Liver (tissue), 9 donors: Measurements from ENCODE around the gene SON. TPM values are rescaled to one million over a fixed set of nuclear protein-coding genes. Genes with fewer than 3 reads are reported as not detected.

ENCODE experiments used
- DNase-seq: peaks from one replicate; pipeline ENCODE4 v3.0.0-alpha.2; 2017; ENCODE audit warnings: low spot score
- H3K27ac ChIP-seq, 2 donors: one replicate each; pipeline ENCODE4 v1.7.0; 2013; ENCODE audit warnings: inconsistent platforms in 2 of 2, low read length in 2 of 2, control low read depth in 1 of 2, low read depth in 1 of 2, mild to moderate bottlenecking in 1 of 2
- H3K27me3 ChIP-seq, 4 donors: one replicate each; pipeline versions ENCODE4 v1.6.1 to v1.7.0; 2013; ENCODE audit warnings: low read length in 3 of 4, inconsistent platforms in 1 of 4, mild to moderate bottlenecking in 1 of 4, moderate library complexity in 1 of 4; ENCODE audit not compliant: control insufficient read depth in 4 of 4, insufficient read depth in 4 of 4
- H3K36me3 ChIP-seq, 4 donors: one replicate each; pipeline versions ENCODE4 v1.6.1 to v1.7.0; 2013; ENCODE audit warnings: low read length in 3 of 4, mild to moderate bottlenecking in 3 of 4, low read depth in 1 of 4, moderate library complexity in 1 of 4; ENCODE audit not compliant: control insufficient read depth in 4 of 4, insufficient read depth in 3 of 4
- H3K4me1 ChIP-seq, 4 donors: one replicate each; pipeline versions ENCODE4 v1.6.1 to v1.7.0; 2013; ENCODE audit warnings: low read length in 3 of 4, mild to moderate bottlenecking in 3 of 4, moderate library complexity in 1 of 4; ENCODE audit not compliant: control insufficient read depth in 4 of 4, insufficient read depth in 4 of 4
- H3K4me3 ChIP-seq, 3 donors: one replicate each; pipeline versions ENCODE4 v1.6.1 to v1.7.0; 2013; ENCODE audit warnings: low read length in 3 of 3, control low read depth in 1 of 3, low read depth in 1 of 3, mild to moderate bottlenecking in 1 of 3
- H3K9ac ChIP-seq, 2 donors: one replicate each; pipeline ENCODE4 v1.7.0; 2013; ENCODE audit warnings: low read length in 2 of 2, mild to moderate bottlenecking in 2 of 2, moderate library complexity in 2 of 2, control low read depth in 1 of 2, low read depth in 1 of 2
- H3K9me3 ChIP-seq, 4 donors: one replicate each; pipeline versions ENCODE4 v1.6.1 to v1.7.0; 2013; ENCODE audit warnings: low read length in 3 of 4; ENCODE audit not compliant: control insufficient read depth in 4 of 4
- CTCF ChIP-seq: fragments of 150-350 bp; IDR thresholded peaks from 2 replicates; pipeline ENCODE4 v1.5.1; 2017; ENCODE audit warnings: improper control_type of control experiment, low read depth, low read length; ENCODE audit not compliant: missing input control
- EGR1 ChIP-seq, 2 donors: IDR thresholded peaks; 2 replicates each; pipeline ENCODE4 v1.6.1; 2016 to 2018; ENCODE audit warnings: antibody characterized with exemption in 2 of 2, low read depth in 2 of 2
- FOXA1 ChIP-seq: IDR thresholded peaks from 2 replicates; pipeline ENCODE4 v1.6.1; 2016; ENCODE audit warnings: antibody characterized with exemption
- GABPA ChIP-seq, 2 donors: IDR thresholded peaks in 1 of 2; conservative IDR thresholded peaks in 1 of 2; 2 replicates each; pipeline ENCODE4 v1.6.1; 2016; ENCODE audit warnings: antibody characterized with exemption in 2 of 2, mild to moderate bottlenecking in 1 of 2, moderate library complexity in 1 of 2
- HNF4A ChIP-seq, 2 donors: conservative IDR thresholded peaks; 2 replicates each; pipeline ENCODE4 v1.6.1; 2016; ENCODE audit warnings: antibody characterized with exemption in 2 of 2, mild to moderate bottlenecking in 2 of 2
- HNF4G ChIP-seq: IDR thresholded peaks from 2 replicates; pipeline ENCODE4 v1.6.1; 2016; ENCODE audit warnings: antibody characterized with exemption
- JUND ChIP-seq, 2 donors: IDR thresholded peaks; 2 replicates each; pipeline ENCODE4 v1.6.1; 2016; ENCODE audit warnings: antibody characterized with exemption in 2 of 2
- MAX ChIP-seq: IDR thresholded peaks from 2 replicates; pipeline ENCODE4 v1.6.1; 2016; ENCODE audit warnings: antibody characterized with exemption
- NR2F2 ChIP-seq: IDR thresholded peaks from 2 replicates; pipeline ENCODE4 v1.6.1; 2016; ENCODE audit warnings: antibody characterized with exemption
- RAD21 ChIP-seq, 2 donors: IDR thresholded peaks; 2 replicates each; pipeline ENCODE4 v1.6.1; 2016; ENCODE audit warnings: antibody characterized with exemption in 2 of 2, mild to moderate bottlenecking in 2 of 2
- REST ChIP-seq: IDR thresholded peaks from 2 replicates; pipeline ENCODE4 v1.6.1; 2016; ENCODE audit warnings: antibody characterized with exemption, mild to moderate bottlenecking
- RXRA ChIP-seq, 2 donors: IDR thresholded peaks; 2 replicates each; pipeline ENCODE4 v1.6.1; 2017 to 2018; ENCODE audit warnings: antibody characterized with exemption in 2 of 2, mild to moderate bottlenecking in 1 of 2
- SP1 ChIP-seq: IDR thresholded peaks from 2 replicates; pipeline ENCODE4 v1.6.1; 2018; ENCODE audit warnings: antibody characterized with exemption, mild to moderate bottlenecking
- TAF1 ChIP-seq: conservative IDR thresholded peaks from 2 replicates; pipeline ENCODE4 v1.6.1; 2016; ENCODE audit warnings: antibody characterized with exemption, mild to moderate bottlenecking
- YY1 ChIP-seq: IDR thresholded peaks from 2 replicates; pipeline ENCODE4 v1.6.1; 2016; ENCODE audit warnings: antibody characterized with exemption, mild to moderate bottlenecking
- ZBTB33 ChIP-seq: IDR thresholded peaks from 2 replicates; pipeline ENCODE4 v1.6.1; 2016; ENCODE audit warnings: antibody characterized with exemption
- whole genome bisulfite sequencing: extraction: QIAGEN DNeasy Blood & Tissue Kit; methylation state at CpG from one replicate; pipeline ENCODE4 v1.1.7; 2013; 5-methylcytosine and 5-hydroxymethylcytosine counted together
- polyA plus RNA-seq, 2 donors: library from polyadenylated mRNA; stranded (reverse) in 1 of 2; unstranded in 1 of 2; fragments of 200-250 nt in 1 of 2; fragments of >200 nt in 1 of 2; fragmentation: Nextera tagmentation in 1 of 2; extraction: Ambion mirVana in 1 of 2; gene quantifications; one replicate each; pipeline versions ENCODE4 v1.2.1 to v1.2.3, GENCODE V29; 2013 to 2015
- total RNA-seq, 2 donors: library from RNA; depleted of rRNA; stranded (reverse); fragments of >200 nt; gene quantifications; one replicate each; pipeline ENCODE4 v1.2.3, GENCODE V29; 2014
- donor health status: healthy.
- donor health status: healthy.
- donor health status: healthy.
- donor health status: healthy.
- donor health status: healthy.

Gene SON
- total and polyA plus RNA-seq, 4 donors, result 42.7 to 264 (median 157) TPM

- Histone ChIP-seq H3K9me3 (no peaks in the 10 kb centered on the region), H3K4me1 (no peaks in the 10 kb centered on the region), H3K36me3 (peaks cover 9 to 62% (median 47%) of the 10 kb centered on the region in 4 donors), H3K27me3 (no peaks in the 10 kb centered on the region), H3K27ac (no peak overlapping the region), H3K9ac (no peak overlapping the region), H3K4me3 (no peak overlapping the region)
- 99% methylated on average over 2 of the region's 2 CpGs for WGBS
- no peak for TF ChIP-seq REST
- TF ChIP-seq GABPA (IDR thresholded peaks at IDR 0.05 in 1 of 2, conservative IDR thresholded peaks at IDR 0.05 in 1 of 2), result no peak
- no peak for TF ChIP-seq RXRA (IDR thresholded peaks at IDR 0.05)
- no peak for DNase-seq
These were observed 28.6 kb upstream of the SON start for GRCh38 chr21:33514229-33514628.

GRCh38 chr21:33518899-33519298 lies 23.9 kb upstream of the SON start:
- Histone ChIP-seq H3K9me3 (no peaks in the 10 kb centered on the region), H3K9ac (no peak overlapping the region), H3K36me3 (peaks cover 8 to 54% (median 40%) of the 10 kb centered on the region in 4 donors), H3K27ac (no peak overlapping the region), H3K4me1 (peaks cover 0 to 2% (median 0%) of the 10 kb centered on the region in 4 donors), H3K4me3 (no peak overlapping the region), H3K27me3 (no peaks in the 10 kb centered on the region)
- 94% methylated on average over 4 of the region's 4 CpGs for WGBS
- no peak for DNase-seq
- no peak for TF ChIP-seq TAF1
- no peak for TF ChIP-seq FOXA1
- no peak for TF ChIP-seq MAX
- no peak for TF ChIP-seq ZBTB33
- TF ChIP-seq HNF4G, result no peak
- no peak for TF ChIP-seq YY1
- TF ChIP-seq RXRA (IDR thresholded peaks at IDR 0.05), result no peak
- no peak for TF ChIP-seq NR2F2
- no peak for TF ChIP-seq SP1
- TF ChIP-seq HNF4A (conservative IDR thresholded peaks at IDR 0.05), result no peak
- no peak for TF ChIP-seq CTCF
- no peak for TF ChIP-seq GABPA (IDR thresholded peaks at IDR 0.05 in 1 of 2, conservative IDR thresholded peaks at IDR 0.05 in 1 of 2)
- TF ChIP-seq REST, result no peak
- no peak for TF ChIP-seq EGR1 (IDR thresholded peaks at IDR 0.05; ENCODE audit: low read depth in 2 of 2)
- TF ChIP-seq JUND (IDR thresholded peaks at IDR 0.05), result no peak
- no peak for TF ChIP-seq RAD21 (IDR thresholded peaks at IDR 0.05)
